ENCODE results near the gene ABCG1.

GRCh38 chr21:42272984-42273600 lies 54.2 kb downstream of the ABCG1 start:
- TF ChIP-seq POLR2A (IDR thresholded peaks at IDR 0.05): no peak
- TF ChIP-seq CTCF (IDR thresholded peaks at IDR 0.05 in 4 of 5, conservative IDR thresholded peaks at IDR 0.05 in 1 of 5): no peak
